Liver (tissue), 9 donors: ENCODE measurements around the gene OR10A6. TPM values are rescaled to one million over a fixed set of nuclear protein-coding genes. Genes with fewer than 3 reads are reported as not detected.

Experiments used
- DNase-seq: peaks from one replicate; pipeline ENCODE4 v3.0.0-alpha.2; 2017; ENCODE audit warnings: low spot score
- H3K27ac ChIP-seq, 2 donors: one replicate each; pipeline ENCODE4 v1.7.0; 2013; ENCODE audit warnings: inconsistent platforms in 2 of 2, low read length in 2 of 2, control low read depth in 1 of 2, low read depth in 1 of 2, mild to moderate bottlenecking in 1 of 2
- H3K27me3 ChIP-seq, 4 donors: one replicate each; pipeline versions ENCODE4 v1.6.1 to v1.7.0; 2013; ENCODE audit warnings: low read length in 3 of 4, inconsistent platforms in 1 of 4, mild to moderate bottlenecking in 1 of 4, moderate library complexity in 1 of 4; ENCODE audit not compliant: control insufficient read depth in 4 of 4, insufficient read depth in 4 of 4
- H3K36me3 ChIP-seq, 4 donors: one replicate each; pipeline versions ENCODE4 v1.6.1 to v1.7.0; 2013; ENCODE audit warnings: low read length in 3 of 4, mild to moderate bottlenecking in 3 of 4, low read depth in 1 of 4, moderate library complexity in 1 of 4; ENCODE audit not compliant: control insufficient read depth in 4 of 4, insufficient read depth in 3 of 4
- H3K4me1 ChIP-seq, 4 donors: one replicate each; pipeline versions ENCODE4 v1.6.1 to v1.7.0; 2013; ENCODE audit warnings: low read length in 3 of 4, mild to moderate bottlenecking in 3 of 4, moderate library complexity in 1 of 4; ENCODE audit not compliant: control insufficient read depth in 4 of 4, insufficient read depth in 4 of 4
- H3K4me3 ChIP-seq, 3 donors: one replicate each; pipeline versions ENCODE4 v1.6.1 to v1.7.0; 2013; ENCODE audit warnings: low read length in 3 of 3, control low read depth in 1 of 3, low read depth in 1 of 3, mild to moderate bottlenecking in 1 of 3
- H3K9ac ChIP-seq, 2 donors: one replicate each; pipeline ENCODE4 v1.7.0; 2013; ENCODE audit warnings: low read length in 2 of 2, mild to moderate bottlenecking in 2 of 2, moderate library complexity in 2 of 2, control low read depth in 1 of 2, low read depth in 1 of 2
- H3K9me3 ChIP-seq, 4 donors: one replicate each; pipeline versions ENCODE4 v1.6.1 to v1.7.0; 2013; ENCODE audit warnings: low read length in 3 of 4; ENCODE audit not compliant: control insufficient read depth in 4 of 4
- ATF3 ChIP-seq: IDR thresholded peaks from 2 replicates; pipeline ENCODE4 v1.6.1; 2016; ENCODE audit warnings: antibody characterized with exemption
- CTCF ChIP-seq: fragments of 150-350 bp; IDR thresholded peaks from 2 replicates; pipeline ENCODE4 v1.5.1; 2017; ENCODE audit warnings: improper control_type of control experiment, low read depth, low read length; ENCODE audit not compliant: missing input control
- FOXA1 ChIP-seq: IDR thresholded peaks from 2 replicates; pipeline ENCODE4 v1.6.1; 2016; ENCODE audit warnings: antibody characterized with exemption
- GABPA ChIP-seq, 2 donors: IDR thresholded peaks in 1 of 2; conservative IDR thresholded peaks in 1 of 2; 2 replicates each; pipeline ENCODE4 v1.6.1; 2016; ENCODE audit warnings: antibody characterized with exemption in 2 of 2, mild to moderate bottlenecking in 1 of 2, moderate library complexity in 1 of 2
- HNF4G ChIP-seq: IDR thresholded peaks from 2 replicates; pipeline ENCODE4 v1.6.1; 2016; ENCODE audit warnings: antibody characterized with exemption
- JUND ChIP-seq, 2 donors: IDR thresholded peaks; 2 replicates each; pipeline ENCODE4 v1.6.1; 2016; ENCODE audit warnings: antibody characterized with exemption in 2 of 2
- NR2F2 ChIP-seq: IDR thresholded peaks from 2 replicates; pipeline ENCODE4 v1.6.1; 2016; ENCODE audit warnings: antibody characterized with exemption
- RAD21 ChIP-seq, 2 donors: IDR thresholded peaks; 2 replicates each; pipeline ENCODE4 v1.6.1; 2016; ENCODE audit warnings: antibody characterized with exemption in 2 of 2, mild to moderate bottlenecking in 2 of 2
- REST ChIP-seq: IDR thresholded peaks from 2 replicates; pipeline ENCODE4 v1.6.1; 2016; ENCODE audit warnings: antibody characterized with exemption, mild to moderate bottlenecking
- TAF1 ChIP-seq: conservative IDR thresholded peaks from 2 replicates; pipeline ENCODE4 v1.6.1; 2016; ENCODE audit warnings: antibody characterized with exemption, mild to moderate bottlenecking
- YY1 ChIP-seq: IDR thresholded peaks from 2 replicates; pipeline ENCODE4 v1.6.1; 2016; ENCODE audit warnings: antibody characterized with exemption, mild to moderate bottlenecking
- WGBS: extraction: QIAGEN DNeasy Blood & Tissue Kit; methylation state at CpG from one replicate; pipeline ENCODE4 v1.1.7; 2013; 5-methylcytosine and 5-hydroxymethylcytosine counted together
- polyA plus RNA-seq, 2 donors: library from polyadenylated mRNA; stranded (reverse) in 1 of 2; unstranded in 1 of 2; fragments of 200-250 nt in 1 of 2; fragments of >200 nt in 1 of 2; fragmentation: Nextera tagmentation in 1 of 2; extraction: Ambion mirVana in 1 of 2; gene quantifications; one replicate each; pipeline versions ENCODE4 v1.2.1 to v1.2.3, GENCODE V29; 2013 to 2015
- total RNA-seq, 2 donors: library from RNA; depleted of rRNA; stranded (reverse); fragments of >200 nt; gene quantifications; one replicate each; pipeline ENCODE4 v1.2.3, GENCODE V29; 2014
- TF ChIP-seq, protein P1 (sequence below): IDR thresholded peaks from 2 replicates; pipeline ENCODE4 v1.6.1; 2016; ENCODE audit warnings: antibody characterized with exemption
- TF ChIP-seq, protein P2 (sequence below): IDR thresholded peaks from 2 replicates; pipeline ENCODE4 v1.6.1; 2016; ENCODE audit warnings: antibody characterized with exemption
- donor health status: healthy.
- donor health status: healthy.
- donor health status: healthy.
- donor health status: healthy.
- donor health status: healthy.

OR10A6 gene
- total and polyA plus RNA-seq, 4 donors: not detected

DNA sequence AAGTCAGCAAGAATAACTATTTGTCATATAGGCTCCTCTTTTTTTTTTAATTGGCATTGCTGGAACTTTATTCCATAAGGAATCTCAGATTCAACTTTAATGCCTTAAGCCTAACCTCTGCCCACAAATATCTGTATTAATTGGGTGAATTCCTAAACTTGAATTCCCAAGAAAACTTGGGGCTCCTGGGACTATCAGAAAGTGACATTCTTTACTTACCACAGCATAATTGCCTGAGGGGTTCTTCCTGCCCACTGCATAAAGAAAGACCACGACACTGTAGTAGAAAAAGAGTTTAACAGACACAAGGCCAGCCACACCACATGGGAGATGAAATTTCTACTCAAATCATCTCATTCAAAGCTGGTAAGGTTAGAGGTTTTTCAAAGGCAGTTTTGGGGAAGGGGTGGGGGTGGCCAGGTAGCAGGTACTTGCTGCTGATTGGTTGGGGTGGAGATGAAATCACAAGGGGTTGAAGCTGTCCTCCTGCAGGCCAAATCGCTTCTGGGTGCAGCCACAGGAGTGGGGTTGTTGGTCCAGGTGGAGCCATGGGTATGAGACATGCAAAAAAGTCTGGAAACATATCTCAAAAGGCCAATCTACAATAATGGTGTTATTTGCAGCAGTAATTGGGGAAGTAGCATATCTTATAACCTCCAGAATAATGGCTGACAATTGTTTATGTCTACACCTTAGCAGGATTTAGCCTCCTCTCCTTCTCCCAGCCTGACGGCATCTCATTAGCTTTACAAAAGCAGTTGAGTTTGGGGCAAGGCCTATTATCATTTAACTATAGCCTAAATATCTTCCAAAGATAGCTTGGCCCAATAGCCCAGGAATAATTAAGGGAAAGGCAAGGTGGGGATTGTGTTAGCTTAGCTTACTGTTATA is 38.9 kb upstream of the OR10A6 start:
- H3K36me3 ChIP-seq: no peaks in the 10 kb centered on the region
- H3K4me3 ChIP-seq: no peak overlapping the region
- no peaks in the 10 kb centered on the region for H3K4me1 ChIP-seq
- H3K27ac ChIP-seq: no peak overlapping the region
- no peak overlapping the region for H3K9ac ChIP-seq
- TF ChIP-seq REST: no peak
- TF ChIP-seq, protein P1, sequence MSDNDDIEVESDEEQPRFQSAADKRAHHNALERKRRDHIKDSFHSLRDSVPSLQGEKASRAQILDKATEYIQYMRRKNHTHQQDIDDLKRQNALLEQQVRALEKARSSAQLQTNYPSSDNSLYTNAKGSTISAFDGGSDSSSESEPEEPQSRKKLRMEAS: no peak
- no peak for TF ChIP-seq CTCF
- no peak for TF ChIP-seq NR2F2
- no peak for TF ChIP-seq RAD21 (IDR thresholded peaks at IDR 0.05)
- no peak for TF ChIP-seq HNF4G
- H3K9me3 ChIP-seq: no peaks in the 10 kb centered on the region
- WGBS: 72% methylated on average over 3 of the region's 3 CpGs
- no peak for DNase-seq
- no peaks in the 10 kb centered on the region for H3K27me3 ChIP-seq

GRCh38 chr11:7968686-7969085 is 37.6 kb upstream of the OR10A6 start:
- H3K9me3 ChIP-seq: no peaks in the 10 kb centered on the region
- H3K27me3 ChIP-seq: no peaks in the 10 kb centered on the region
- WGBS: 82% methylated on average over 2 of the region's 2 CpGs
- H3K4me1 ChIP-seq: no peaks in the 10 kb centered on the region
- no peak for TF ChIP-seq FOXA1
- no peak for TF ChIP-seq ATF3
- TF ChIP-seq REST: no peak
- no peak for TF ChIP-seq NR2F2
- TF ChIP-seq, protein P2, sequence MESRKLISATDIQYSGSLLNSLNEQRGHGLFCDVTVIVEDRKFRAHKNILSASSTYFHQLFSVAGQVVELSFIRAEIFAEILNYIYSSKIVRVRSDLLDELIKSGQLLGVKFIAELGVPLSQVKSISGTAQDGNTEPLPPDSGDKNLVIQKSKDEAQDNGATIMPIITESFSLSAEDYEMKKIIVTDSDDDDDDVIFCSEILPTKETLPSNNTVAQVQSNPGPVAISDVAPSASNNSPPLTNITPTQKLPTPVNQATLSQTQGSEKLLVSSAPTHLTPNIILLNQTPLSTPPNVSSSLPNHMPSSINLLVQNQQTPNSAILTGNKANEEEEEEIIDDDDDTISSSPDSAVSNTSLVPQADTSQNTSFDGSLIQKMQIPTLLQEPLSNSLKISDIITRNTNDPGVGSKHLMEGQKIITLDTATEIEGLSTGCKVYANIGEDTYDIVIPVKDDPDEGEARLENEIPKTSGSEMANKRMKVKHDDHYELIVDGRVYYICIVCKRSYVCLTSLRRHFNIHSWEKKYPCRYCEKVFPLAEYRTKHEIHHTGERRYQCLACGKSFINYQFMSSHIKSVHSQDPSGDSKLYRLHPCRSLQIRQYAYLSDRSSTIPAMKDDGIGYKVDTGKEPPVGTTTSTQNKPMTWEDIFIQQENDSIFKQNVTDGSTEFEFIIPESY: no peak
- no peak for TF ChIP-seq RAD21 (IDR thresholded peaks at IDR 0.05)
- TF ChIP-seq YY1: no peak
- TF ChIP-seq GABPA (IDR thresholded peaks at IDR 0.05 in 1 of 2, conservative IDR thresholded peaks at IDR 0.05 in 1 of 2): no peak
- no peak for TF ChIP-seq JUND (IDR thresholded peaks at IDR 0.05)
- TF ChIP-seq TAF1: no peak
- no peak overlapping the region for H3K9ac ChIP-seq
- no peak overlapping the region for H3K27ac ChIP-seq
- DNase-seq: no peak
- H3K4me3 ChIP-seq: no peak overlapping the region
- no peaks in the 10 kb centered on the region for H3K36me3 ChIP-seq
